HEK293 (cell line): ENCODE data around the gene XRN1.

Source experiments
- HOXC10 ChIP-seq: sonication (generic); formaldehyde crosslinking; IDR thresholded peaks from 2 replicates; pipeline ENCODE4 v1.8.1; 2023; ENCODE audit warnings: mild to moderate bottlenecking, missing genetic modification reagents
- KLF7 ChIP-seq: fragments of 450-650 bp; formaldehyde crosslinking; IDR thresholded peaks from 2 replicates; pipeline ENCODE4 v1.5.1; 2016; ENCODE audit warnings: missing biosample characterization, missing genetic modification characterization, borderline replicate concordance
- RBAK ChIP-seq: fragments of 450-650 bp; formaldehyde crosslinking; IDR thresholded peaks from 2 replicates; pipeline ENCODE4 v1.5.1; 2016; ENCODE audit warnings: missing biosample characterization, missing genetic modification characterization
- YY1 ChIP-seq: fragments of 450-650 bp; formaldehyde crosslinking; IDR thresholded peaks from 2 replicates; pipeline ENCODE4 v1.5.1; 2018; ENCODE audit warnings: missing biosample characterization, missing genetic modification characterization
- ZBTB48 ChIP-seq: fragments of 450-650 bp; formaldehyde crosslinking; IDR thresholded peaks from 2 replicates; pipeline ENCODE4 v1.5.1; 2016; ENCODE audit warnings: missing biosample characterization, missing genetic modification characterization
- ZNF423 ChIP-seq: fragments of 450-650 bp; formaldehyde crosslinking; IDR thresholded peaks from 2 replicates; pipeline ENCODE4 v1.5.1; 2016; ENCODE audit warnings: missing biosample characterization, missing genetic modification characterization
- ZNF624 ChIP-seq: fragments of 450-650 bp; formaldehyde crosslinking; IDR thresholded peaks from 2 replicates; pipeline ENCODE4 v1.5.1; 2017; ENCODE audit warnings: missing biosample characterization, missing genetic modification characterization
- ZNF76 ChIP-seq: fragments of 450-650 bp; formaldehyde crosslinking; IDR thresholded peaks from 2 replicates; pipeline ENCODE4; 2016; ENCODE audit warnings: low read depth, missing biosample characterization, missing genetic modification characterization, borderline replicate concordance
- TF ChIP-seq, protein P1 (sequence below): fragments of 450-650 bp; formaldehyde crosslinking; IDR thresholded peaks from 2 replicates; pipeline ENCODE4 v1.5.1; 2016; ENCODE audit warnings: missing biosample characterization, missing genetic modification characterization

GRCh38 chr3:142296507-142296906, 151.3 kb downstream of the XRN1 start:
- no peak for TF ChIP-seq HOXC10 (CRISPR knock-in tag)
- TF ChIP-seq KLF7 (tag by site-specific recombination), result no peak
- TF ChIP-seq, protein P1, sequence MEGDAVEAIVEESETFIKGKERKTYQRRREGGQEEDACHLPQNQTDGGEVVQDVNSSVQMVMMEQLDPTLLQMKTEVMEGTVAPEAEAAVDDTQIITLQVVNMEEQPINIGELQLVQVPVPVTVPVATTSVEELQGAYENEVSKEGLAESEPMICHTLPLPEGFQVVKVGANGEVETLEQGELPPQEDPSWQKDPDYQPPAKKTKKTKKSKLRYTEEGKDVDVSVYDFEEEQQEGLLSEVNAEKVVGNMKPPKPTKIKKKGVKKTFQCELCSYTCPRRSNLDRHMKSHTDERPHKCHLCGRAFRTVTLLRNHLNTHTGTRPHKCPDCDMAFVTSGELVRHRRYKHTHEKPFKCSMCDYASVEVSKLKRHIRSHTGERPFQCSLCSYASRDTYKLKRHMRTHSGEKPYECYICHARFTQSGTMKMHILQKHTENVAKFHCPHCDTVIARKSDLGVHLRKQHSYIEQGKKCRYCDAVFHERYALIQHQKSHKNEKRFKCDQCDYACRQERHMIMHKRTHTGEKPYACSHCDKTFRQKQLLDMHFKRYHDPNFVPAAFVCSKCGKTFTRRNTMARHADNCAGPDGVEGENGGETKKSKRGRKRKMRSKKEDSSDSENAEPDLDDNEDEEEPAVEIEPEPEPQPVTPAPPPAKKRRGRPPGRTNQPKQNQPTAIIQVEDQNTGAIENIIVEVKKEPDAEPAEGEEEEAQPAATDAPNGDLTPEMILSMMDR (tag by site-specific recombination), result no peak
- no peak for TF ChIP-seq ZNF76 (tag by site-specific recombination)
- no peak for TF ChIP-seq ZNF624 (tag by site-specific recombination)
- TF ChIP-seq ZBTB48 (tag by site-specific recombination), result no peak
- TF ChIP-seq RBAK (tag by site-specific recombination), result no peak
- TF ChIP-seq YY1 (tag by site-specific recombination), result no peak
- no peak for TF ChIP-seq ZNF423 (tag by site-specific recombination)
